IPS DF 6.9 (cell line): ENCODE measurements around the gene WDR37.
"Not testable (repeated sequence)": the region's sequence is repeated elsewhere in the genome, so short reads cannot be mapped to it uniquely, and the experiment has no call there.

ENCODE experiments used
- DNase-seq: peaks from one replicate; pipeline ENCODE4 v3.0.0-alpha.2; 2013; ENCODE audit warnings: low read depth, low spot score
- H3K27ac ChIP-seq: one replicate; pipeline ENCODE4 v1.5.1; 2013; ENCODE audit warnings: low read length, control low read depth
- H3K27me3 ChIP-seq: 2 replicates; pipeline ENCODE4 v1.6.1; 2013; ENCODE audit warnings: mild to moderate bottlenecking, low read length; ENCODE audit not compliant: control insufficient read depth, insufficient read depth
- H3K36me3 ChIP-seq: 2 replicates; pipeline ENCODE4 v1.6.1; 2013; ENCODE audit warnings: low read length; ENCODE audit not compliant: control insufficient read depth, insufficient read depth
- H3K4me1 ChIP-seq: 2 replicates; pipeline ENCODE4 v1.6.1; 2013; ENCODE audit warnings: low read length; ENCODE audit not compliant: control insufficient read depth, insufficient read depth
- H3K4me3 ChIP-seq: 2 replicates; pipeline ENCODE4 v1.5.1; 2013; ENCODE audit warnings: mild to moderate bottlenecking, low read length
- H3K9me3 ChIP-seq: 2 replicates; pipeline ENCODE4 v1.6.1; 2013; ENCODE audit warnings: low read length, inconsistent platforms; ENCODE audit not compliant: control insufficient read depth, insufficient read depth
- WGBS: extraction: QIAGEN DNeasy Blood & Tissue Kit; methylation state at CpG from one replicate; pipeline ENCODE4 v1.1.7; 2013; ENCODE audit warnings: mixed read lengths, missing lambda C conversion rate; ENCODE audit not compliant: insufficient read length, insufficient coverage; 5-methylcytosine and 5-hydroxymethylcytosine counted together

The WDR37 gene

GRCh38 chr10:1066734-1067133 is 10.5 kb downstream of the WDR37 start:
- H3K27ac ChIP-seq, H3K4me1 ChIP-seq, H3K4me3 ChIP-seq, DNase-seq, H3K36me3 ChIP-seq, H3K9me3 ChIP-seq, H3K27me3 ChIP-seq: not testable (repeated sequence)
- no CpG with 5 or more reads among the region's 8 CpGs for WGBS

- H3K4me3 ChIP-seq, result no peak overlapping the region
- no peak for DNase-seq
- H3K4me1 ChIP-seq, result no peaks in the 10 kb centered on the region
These were observed 12.5 kb downstream of the WDR37 start for GRCh38 chr10:1068380-1069361.

GRCh38 chr10:1070919-1071318 is 14.7 kb downstream of the WDR37 start:
- H3K4me1 ChIP-seq, result no peaks in the 10 kb centered on the region
- H3K27ac ChIP-seq, result no peak overlapping the region
- H3K36me3 ChIP-seq, result no peaks in the 10 kb centered on the region; the same call in 1 of the 2 replicates
- H3K4me3 ChIP-seq, result no peak overlapping the region
- H3K27me3 ChIP-seq, result no peaks in the 10 kb centered on the region
- DNase-seq, result no peak
- no peaks in the 10 kb centered on the region for H3K9me3 ChIP-seq
- WGBS, result no CpG with 5 or more reads among the region's 7 CpGs

More at GRCh38 chr10:1068380-1069361, 12.5 kb downstream of the WDR37 start:
- Histone ChIP-seq H3K27ac (no peak overlapping the region), H3K27me3 (no peaks in the 10 kb centered on the region), H3K9me3 (no peaks in the 10 kb centered on the region), H3K36me3 (no peaks in the 10 kb centered on the region; the same call in 1 of the 2 replicates)
- WGBS, result no CpG with 5 or more reads among the region's 10 CpGs

- DNase-seq, result no peak
- Histone ChIP-seq H3K27me3 (no peaks in the 10 kb centered on the region), H3K27ac (no peak overlapping the region), H3K36me3 (no peaks in the 10 kb centered on the region; the same call in 1 of the 2 replicates), H3K4me1 (no peaks in the 10 kb centered on the region), H3K9me3 (no peaks in the 10 kb centered on the region), H3K4me3 (no peak overlapping the region)
- no CpG with 5 or more reads among the region's 24 CpGs for WGBS
These were observed 18.0 kb downstream of the WDR37 start for GRCh38 chr10:1074052-1074747.

- no peaks in the 10 kb centered on the region for H3K27me3 ChIP-seq
- H3K27ac ChIP-seq, result no peak overlapping the region
- no peaks in the 10 kb centered on the region; the same call in 1 of the 2 replicates for H3K36me3 ChIP-seq
- H3K4me1 ChIP-seq, result no peaks in the 10 kb centered on the region
- DNase-seq, result no peak
- H3K4me3 ChIP-seq, result no peak overlapping the region
- H3K9me3 ChIP-seq, result no peaks in the 10 kb centered on the region
- WGBS, result no CpG with 5 or more reads among the region's 18 CpGs
These were observed 18.6 kb downstream of the WDR37 start for GRCh38 chr10:1074748-1075308.

- H3K36me3 ChIP-seq, result no peaks in the 10 kb centered on the region
These were observed 22.5 kb downstream of the WDR37 start for GRCh38 chr10:1078668-1079067.

GRCh38 chr10:1083581-1083980 is 27.4 kb downstream of the WDR37 start:
- Histone ChIP-seq H3K27me3 (no peaks in the 10 kb centered on the region), H3K4me3 (no peak overlapping the region), H3K4me1 (no peaks in the 10 kb centered on the region), H3K9me3 (no peaks in the 10 kb centered on the region), H3K27ac (no peak overlapping the region), H3K36me3 (peaks cover 4% of the 10 kb centered on the region; the same call in 1 of the 2 replicates)
- no CpG with 5 or more reads among the region's 17 CpGs for WGBS
- DNase-seq, result no peak

More at GRCh38 chr10:1078668-1079067, 22.5 kb downstream of the WDR37 start:
- DNase-seq, result no peak
- Histone ChIP-seq H3K4me3 (no peak overlapping the region), H3K27me3 (no peaks in the 10 kb centered on the region), H3K9me3 (no peaks in the 10 kb centered on the region), H3K27ac (no peak overlapping the region), H3K4me1 (no peaks in the 10 kb centered on the region)

- no peak overlapping the region for H3K27ac ChIP-seq
- no peak overlapping the region for H3K4me3 ChIP-seq
- H3K36me3 ChIP-seq, result peaks cover 4% of the 10 kb centered on the region; the same call in 1 of the 2 replicates
- H3K27me3 ChIP-seq, result no peaks in the 10 kb centered on the region
- no CpG with 5 or more reads among the region's 28 CpGs for WGBS
- H3K9me3 ChIP-seq, result no peaks in the 10 kb centered on the region
- no peak for DNase-seq
- no peaks in the 10 kb centered on the region for H3K4me1 ChIP-seq
These were observed 28.1 kb downstream of the WDR37 start for GRCh38 chr10:1084011-1084950.

- no CpG with 5 or more reads among the region's 4 CpGs for whole genome bisulfite sequencing
- H3K36me3 ChIP-seq, result peaks cover 4% of the 10 kb centered on the region; the same call in 1 of the 2 replicates
- H3K4me1 ChIP-seq, result no peaks in the 10 kb centered on the region
- DNase-seq, result no peak
- H3K27ac ChIP-seq, result no peak overlapping the region
- H3K27me3 ChIP-seq, result no peaks in the 10 kb centered on the region
- no peak overlapping the region for H3K4me3 ChIP-seq
- no peaks in the 10 kb centered on the region for H3K9me3 ChIP-seq
These were observed 29.1 kb downstream of the WDR37 start for GRCh38 chr10:1085258-1085657.
